Stimulated activated CD4-positive, alpha-beta T cell treated with anti-CD3 and anti-CD28 coated beads, TNF-alpha, amount 100 ng/mL, for 1 hour (primary cell): ENCODE results near the gene C1orf122.

Experiments
- DNase-seq, 3 donors: peaks; one replicate each; pipeline ENCODE4 v3.0.0-alpha.2; 2020; ENCODE audit warnings: low read depth in 3 of 3, low spot score in 1 of 3

The C1orf122 gene

DNA sequence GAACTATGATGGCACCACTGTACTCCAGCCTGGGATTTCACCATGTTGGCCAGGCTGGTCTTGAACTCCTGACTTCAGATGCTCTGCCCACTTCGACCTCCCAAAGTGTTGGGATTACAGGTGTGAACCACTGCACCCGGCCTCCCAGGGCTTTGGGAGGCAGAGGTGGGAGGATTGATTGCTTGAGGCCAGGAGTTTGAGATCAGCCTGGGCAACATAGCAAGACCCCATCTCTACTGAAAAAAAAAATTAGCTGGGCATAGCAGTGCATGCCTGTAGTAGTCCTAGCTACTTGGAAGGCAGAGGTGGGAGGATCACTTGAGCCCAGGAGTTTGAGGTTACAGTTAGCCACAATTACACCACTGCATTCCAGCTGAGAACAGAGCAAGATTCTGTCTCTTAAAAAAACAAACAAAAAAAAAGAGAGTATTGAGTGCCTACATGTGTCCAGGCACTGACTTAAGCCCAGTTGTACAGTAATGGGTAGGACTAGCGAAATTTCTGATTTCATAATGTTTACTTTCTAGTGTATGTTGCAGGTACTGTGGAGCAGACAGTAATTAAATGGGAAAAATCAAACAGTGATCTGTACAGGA is 9.7 kb upstream of the C1orf122 start:
- DNase-seq = no peak

DNA sequence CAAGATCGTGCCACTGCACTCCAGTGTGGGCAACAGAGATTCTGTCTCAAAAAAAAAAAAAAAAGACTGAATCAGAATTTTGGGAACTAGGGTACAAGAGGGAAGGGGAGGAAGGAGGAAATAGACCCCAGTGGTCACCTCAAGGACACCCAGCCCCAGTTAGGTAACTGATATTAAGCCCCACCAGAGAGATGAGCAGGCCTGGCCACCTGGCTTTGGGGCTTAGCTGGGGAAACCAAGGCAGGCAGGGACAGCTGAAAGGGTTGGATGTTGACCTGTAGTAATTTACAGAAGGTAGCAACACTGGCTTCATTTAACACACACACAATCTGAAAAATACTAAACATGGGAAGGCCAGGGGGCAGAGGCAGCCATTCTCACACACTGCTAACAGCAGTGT is 5.2 kb upstream of the C1orf122 start:
- DNase-seq = no peak

DNA sequence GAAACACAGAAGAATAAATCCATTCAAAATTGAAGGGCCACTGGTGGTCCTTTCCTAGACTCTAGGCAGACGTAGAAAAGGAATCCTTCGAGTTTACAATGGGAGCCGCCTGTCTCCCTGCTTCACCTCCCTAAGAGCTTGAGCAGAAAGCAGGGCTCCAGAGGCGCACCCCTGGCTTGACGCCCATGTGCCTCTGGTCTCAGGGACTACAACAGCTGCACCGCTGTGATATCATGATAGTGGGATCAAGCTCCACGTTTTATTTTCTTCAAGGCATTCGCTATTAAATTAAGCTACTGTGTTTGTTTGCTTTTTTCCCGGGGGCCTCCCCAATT is 403 bp upstream of the C1orf122 start:
- no peak for DNase-seq

DNA sequence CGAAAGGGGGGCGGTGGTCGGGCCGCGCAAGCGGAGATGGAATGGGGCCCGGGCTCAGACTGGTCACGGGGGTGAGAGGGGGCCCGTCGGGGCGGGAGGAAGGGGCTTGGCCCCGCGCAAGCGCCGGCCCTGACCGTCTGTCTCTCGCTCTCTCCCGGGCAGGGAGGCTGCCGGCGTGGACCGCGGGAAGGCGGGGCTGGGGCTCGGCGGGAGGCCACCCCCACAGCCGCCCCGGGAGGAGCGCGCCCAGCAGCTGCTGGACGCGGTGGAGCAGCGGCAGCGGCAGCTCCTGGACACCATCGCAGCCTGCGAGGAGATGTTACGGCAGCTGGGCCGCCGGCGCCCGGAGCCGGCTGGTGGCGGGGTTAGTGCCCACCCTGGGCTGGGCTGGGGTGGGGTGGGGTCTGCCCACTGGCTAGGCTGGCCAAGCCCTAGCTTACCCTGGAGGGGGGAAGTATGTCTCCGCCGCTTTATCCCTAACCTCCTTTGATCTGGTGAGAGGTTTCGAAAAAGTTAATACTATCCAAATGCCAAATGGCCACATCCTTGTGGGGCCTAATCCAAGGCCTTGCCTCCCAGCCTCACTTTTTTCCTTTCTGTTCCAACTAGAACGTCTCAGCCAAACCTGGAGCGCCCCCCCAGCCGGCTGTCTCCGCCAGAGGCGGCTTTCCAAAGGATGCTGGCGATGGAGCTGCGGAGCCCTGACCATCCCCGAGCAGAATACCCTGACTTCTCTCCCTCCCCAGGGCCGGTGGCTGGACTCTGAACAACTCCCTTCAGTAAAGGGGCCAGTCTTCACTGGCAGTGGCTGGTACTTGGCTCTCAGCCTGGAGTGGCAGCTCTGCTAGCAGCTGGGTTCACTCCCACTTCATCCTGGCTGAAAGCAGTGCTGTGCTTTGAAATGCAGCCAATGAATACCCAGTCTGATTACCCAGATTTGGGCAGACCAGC is 1.1 kb downstream of the C1orf122 start:
- DNase-seq = peak in 1 of 3 donors; percentile 17

DNA sequence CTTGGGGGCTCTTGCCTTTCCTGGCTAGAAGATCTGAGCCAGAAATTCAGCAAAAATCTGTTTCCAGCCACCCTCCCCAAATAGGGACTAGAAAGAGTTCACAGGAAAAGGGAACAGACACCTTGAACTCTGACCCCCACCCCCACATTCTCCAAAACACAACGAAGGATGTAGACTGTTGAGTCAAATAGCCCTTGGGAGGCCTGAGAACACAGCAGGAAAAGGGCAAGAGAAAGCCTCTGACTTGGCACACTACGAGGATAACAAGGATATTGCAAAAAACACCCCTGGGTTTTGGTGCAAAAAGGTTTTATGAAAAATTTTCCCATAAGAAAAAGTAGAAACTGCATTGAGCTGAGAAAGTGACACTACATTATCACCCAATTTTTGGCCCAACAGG is 2.4 kb downstream of the C1orf122 start:
- DNase-seq = no peak

DNA sequence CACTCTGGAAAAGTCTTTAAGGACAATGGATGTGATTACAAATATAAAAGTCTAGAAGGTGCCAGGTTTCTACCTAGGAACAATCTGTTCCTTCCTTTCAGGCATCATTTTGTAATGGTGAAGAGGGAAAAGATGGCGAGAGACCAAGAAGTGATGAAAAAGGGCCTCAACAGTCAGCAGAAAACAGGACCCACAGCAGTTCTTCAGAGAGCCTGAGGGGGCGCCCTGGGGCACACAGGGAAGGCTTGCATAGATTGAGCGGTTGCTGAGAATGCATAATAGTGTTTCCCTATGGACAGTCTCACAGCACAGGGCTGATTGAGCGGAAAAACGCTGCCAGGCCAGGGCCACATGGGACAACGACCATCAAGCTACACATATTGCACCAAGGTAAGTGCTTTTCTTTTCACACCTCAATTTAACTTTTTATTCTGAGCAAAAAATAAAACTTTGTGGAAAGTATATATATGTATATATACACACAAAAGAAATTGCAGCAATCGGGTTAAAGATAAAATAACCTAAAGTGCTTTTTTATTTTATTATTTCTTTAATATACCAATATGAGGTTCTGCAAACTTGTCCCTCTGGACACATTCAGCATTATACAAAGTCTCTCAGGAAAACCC is 3.6 kb downstream of the C1orf122 start:
- DNase-seq = peak in 2 of 3 donors; percentile 30 to 50

DNA sequence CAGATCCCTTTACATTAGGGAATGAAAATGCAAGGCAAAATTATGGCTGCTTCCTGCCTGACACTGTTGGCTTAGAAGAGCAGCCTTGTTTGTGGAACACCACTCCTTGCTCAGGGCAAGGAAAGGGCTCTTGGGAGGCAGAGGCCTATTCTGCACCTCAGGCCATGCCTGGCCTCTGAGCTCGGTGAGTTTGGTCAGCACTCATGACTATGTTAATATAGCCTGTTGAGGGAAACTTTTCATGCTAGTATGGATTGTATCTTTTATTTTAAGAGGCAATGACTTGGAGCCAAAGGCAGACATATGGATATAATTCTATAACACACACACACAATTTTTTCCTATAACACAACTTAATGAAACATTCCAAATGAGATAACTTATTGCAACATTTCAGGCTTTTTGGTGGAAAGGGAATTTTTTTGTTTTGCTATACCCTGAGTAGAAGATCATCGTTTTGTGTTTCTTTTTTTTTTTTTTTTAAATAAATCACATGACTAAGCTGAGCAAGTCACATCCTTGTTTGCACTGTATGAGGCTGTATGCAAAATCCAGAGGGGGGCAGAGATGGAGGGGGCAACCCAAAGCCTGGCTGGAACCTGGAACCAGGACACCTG is 6.0 kb downstream of the C1orf122 start:
- DNase-seq = no peak

DNA sequence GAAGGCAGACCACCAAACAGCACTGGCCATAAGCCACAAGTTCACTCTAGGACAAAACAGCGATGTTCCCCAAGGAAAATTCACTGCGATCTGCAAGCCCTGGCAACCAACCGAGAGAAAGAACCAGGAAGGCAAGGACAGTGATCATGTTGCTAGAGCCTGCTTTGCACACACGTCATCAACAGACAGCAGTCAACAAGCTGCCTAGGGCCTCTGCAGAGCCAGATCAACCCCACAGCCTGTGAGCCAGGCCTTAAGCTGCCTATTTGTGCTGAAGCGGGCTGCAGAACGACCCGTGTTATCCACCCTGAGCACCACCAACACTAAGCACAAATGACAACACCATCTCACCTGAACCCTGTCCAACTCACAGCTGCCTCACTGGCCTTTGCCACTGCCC is 6.7 kb downstream of the C1orf122 start:
- DNase-seq = no peak

DNA sequence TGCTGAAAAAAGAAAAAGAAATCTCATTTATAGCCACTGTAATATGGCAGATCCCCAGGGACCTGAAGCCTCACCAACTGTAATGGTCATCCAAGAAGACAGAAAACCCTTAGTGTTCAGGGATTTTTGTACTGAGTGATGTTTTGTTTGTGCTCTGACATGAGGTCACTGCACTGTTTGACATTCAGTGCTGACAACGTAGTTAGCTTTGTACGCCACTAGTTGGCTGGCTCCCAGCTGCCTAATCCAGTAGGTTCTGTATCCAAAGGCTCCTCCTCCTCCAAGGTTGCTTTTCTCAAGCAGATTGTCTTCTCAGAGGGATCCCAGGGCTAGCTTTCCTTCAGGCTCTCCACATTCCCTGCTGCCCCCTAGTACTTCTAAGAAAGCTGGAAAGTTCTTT is 9.9 kb downstream of the C1orf122 start:
- no peak for DNase-seq

DNA sequence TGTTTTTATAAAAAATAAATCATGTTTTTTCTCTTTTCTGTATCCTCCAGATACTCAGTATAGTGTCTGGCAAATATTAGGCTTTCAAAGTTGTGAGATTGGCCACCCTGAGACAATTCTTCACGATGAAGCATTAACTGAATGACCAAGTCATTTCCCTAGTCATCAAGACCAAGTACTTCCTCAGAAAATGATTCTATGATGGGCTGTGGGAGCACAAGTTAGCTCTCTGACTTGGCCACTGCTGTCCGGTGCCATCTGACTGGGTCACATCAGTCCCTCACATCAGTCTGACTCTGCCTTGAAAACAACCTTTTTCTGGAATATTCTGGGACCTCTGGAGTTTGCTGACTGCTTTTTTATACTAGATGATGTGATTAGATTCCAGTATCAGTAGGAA is 13.9 kb downstream of the C1orf122 start:
- DNase-seq = no peak

DNA sequence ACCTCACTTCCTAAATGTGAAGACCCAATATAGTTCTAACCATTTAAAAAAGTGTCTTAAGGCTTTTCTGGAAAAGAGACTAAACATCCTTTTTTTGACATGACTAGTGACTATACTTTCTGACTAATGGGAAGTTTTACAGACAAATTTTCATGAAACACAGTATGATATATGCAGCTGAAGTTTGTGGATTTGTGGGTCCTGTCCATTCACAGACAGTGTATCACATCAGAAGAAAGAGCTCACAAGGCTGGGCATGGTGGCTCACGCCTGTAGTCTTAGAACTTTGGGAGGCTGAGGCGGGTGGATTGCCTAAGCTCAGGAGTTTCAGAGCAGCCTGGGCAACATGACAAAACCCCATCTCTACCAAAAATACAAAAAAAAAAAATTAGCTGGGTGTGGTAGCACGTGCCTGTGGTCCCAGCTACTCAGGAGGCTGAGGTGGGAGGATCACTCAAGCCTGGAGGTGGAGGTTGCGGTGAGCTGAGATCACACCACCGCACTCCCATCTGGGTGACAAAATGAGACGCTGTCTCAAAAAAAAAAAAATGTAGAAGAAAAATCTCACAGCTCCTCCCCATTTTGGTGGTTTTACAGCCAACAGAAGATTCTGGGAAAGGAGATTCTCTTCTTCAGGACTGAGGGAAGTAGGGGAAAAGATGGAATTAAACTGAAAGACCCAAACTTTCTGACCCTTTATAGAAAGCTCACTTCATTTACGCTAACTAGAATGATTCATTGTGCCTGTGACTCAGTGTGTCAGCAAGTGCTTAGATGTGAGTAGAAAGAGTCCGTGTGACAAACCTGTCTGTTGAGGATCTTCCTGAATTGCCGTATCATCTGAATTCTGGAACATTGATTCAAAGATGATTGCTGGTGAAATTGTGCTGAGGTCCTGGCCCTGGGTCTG is 15.6 kb downstream of the C1orf122 start:
- no peak for DNase-seq

DNA sequence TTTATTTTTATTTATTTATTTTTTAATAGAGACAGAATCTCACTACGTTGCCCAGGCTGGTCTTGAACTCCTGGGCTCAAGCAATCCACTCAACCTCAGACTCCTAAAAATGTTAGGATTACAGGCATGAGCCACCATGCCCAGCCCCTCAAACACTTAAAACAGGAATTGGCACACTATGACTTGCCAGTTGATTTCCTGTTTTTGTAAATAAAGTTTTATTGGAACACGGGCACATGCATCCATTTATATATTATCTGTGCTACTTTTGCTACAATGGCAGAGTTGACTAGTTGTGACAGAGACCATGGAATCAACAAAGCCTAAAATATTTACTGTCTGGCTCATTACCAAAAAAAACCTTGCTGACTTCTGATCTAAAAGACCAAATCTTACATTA is 16.4 kb downstream of the C1orf122 start:
- DNase-seq = no peak

DNA sequence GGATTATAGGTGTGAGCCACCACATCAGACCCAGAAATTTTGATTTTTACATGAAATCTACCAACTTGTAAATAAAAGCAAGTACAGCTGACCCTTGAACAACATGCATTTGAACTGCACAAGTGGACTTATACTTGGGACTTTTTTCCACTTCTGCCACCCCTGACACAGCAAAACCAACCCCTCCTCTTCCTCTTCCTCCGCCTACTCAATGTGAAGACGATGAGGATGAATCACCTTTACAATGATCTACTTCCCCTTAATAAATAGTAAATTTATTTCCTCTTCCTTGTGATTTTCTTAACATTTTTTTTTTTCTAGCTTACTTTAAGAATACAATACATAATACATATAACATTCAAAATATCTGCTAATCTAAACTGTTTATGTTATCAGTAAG is 17.9 kb downstream of the C1orf122 start:
- DNase-seq = no peak

DNA sequence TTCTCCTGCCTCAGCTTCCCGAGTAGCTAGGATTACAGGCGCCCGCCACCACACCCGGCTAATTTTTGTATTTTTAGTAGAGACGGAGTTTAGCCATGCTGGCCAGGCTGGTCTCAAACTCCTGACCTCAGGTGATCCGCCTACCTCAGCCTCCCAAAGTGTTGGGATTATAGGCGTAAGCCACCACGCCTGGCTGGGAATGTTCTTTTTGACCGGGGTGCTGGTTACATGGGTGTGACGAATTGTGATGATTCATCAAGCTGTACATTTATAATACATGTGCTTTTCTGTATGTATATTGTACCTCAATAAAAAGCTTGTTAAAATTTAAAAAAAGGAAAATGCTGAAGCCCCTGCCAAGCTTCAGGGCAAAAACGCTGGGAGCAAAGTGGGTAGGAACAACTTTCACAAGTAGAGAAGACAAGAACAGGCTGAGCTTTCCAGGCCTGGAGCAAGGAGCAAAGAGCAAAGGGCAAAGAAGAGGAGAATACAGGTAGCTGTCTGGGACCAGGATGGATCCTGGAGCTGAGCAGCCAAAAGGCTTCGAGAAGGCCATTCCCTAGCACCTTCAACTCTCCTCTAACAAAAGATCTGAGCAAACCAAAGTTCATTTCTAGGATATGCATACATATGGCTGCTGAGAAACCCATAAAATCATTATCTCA is 21.0 kb downstream of the C1orf122 start:
- no peak for DNase-seq

DNA sequence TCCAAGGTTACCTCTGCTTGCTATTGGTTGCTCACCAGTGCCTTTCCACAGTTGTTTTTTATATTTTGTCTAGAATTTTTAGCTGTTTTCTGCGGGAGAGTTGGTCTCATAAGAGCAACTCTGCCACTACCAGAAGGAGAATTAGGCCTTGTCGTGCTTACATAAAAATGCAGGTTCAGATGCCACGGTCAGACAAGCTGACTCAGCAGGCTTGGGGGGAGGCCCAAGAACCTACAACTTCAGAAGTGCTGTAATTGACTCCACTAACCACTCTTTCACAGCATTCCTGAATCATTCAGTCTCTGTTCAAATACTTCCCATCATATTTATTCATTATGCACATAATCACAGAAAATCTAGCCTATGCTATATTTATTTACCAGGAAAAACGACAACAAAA is 23.5 kb downstream of the C1orf122 start:
- DNase-seq = no peak

DNA sequence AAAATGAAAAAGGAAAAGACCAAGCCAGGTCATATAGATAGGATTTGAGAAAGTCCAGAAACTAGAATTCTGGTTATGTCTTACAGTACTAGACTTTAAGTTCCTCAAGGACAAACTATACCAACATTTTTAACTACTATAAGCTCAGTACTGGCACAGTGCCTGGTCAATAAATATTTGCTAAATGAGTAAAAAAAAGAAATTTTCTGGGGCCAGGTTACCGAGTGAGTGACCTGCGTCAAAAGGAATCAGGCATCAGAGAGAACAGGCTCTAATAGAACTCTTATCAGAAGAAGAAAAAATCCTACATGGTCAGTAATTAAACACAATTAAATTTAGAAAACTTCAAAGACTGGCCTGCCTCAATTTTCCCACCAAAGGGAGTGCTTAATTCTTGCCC is 24.2 kb downstream of the C1orf122 start:
- DNase-seq = no peak

DNA sequence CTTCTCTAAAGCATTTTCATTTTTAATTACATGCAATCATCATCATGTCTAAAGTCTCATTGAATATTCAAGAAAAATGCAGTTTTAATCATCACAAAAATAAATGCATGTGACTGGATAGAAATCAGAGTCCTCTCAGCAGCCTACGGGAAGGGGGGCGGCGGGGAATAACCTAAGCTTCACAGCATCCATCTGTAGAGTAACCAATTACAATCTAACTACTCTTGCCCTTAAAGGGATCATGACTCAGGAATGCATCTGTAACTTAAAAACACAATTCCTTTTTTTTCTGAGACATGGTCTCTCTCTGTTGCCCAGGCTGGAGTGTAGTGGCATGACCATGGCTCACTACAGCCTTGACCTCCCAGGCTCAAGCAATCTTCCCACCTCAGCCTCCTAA is 29.2 kb downstream of the C1orf122 start:
- DNase-seq = no peak

DNA sequence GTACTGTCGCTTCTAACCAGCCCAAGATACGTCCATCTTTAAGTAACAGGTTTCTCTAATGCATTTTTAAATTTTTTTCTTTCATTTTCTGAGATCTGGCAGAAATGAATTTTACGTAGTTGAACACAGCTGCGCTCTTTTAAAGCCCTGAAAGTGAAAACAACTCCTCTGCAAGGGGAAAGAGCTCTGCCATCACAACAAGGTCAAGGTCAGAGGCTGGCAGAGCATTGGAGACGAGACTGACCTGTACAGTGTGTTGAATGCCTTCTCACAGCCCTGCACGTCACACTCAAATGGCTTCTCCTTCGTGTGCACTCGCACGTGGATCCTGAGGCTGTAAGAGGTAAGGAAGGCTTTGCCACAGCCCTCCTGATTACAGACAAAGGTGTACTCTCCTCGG is 32.1 kb downstream of the C1orf122 start:
- no peak for DNase-seq

DNA sequence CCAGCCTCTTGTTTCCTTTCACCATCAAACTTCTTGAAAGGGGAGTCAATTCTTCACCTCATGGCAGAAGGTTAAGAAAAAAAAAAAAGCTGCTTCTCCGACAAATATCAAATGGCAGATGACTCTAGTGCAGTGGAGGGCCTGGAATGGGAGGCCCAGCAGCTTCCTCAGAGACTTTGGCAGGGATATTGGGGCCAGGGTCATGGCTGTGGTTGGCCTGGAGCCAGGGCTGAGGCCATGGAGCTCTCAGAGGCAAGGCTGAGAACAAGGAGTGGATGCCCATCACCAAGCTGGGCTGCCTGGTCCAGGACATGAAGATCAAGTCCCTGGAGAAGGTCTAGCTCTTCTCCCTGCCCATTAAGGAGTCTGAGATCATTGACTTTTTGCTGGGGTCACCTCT is 33.1 kb downstream of the C1orf122 start:
- no peak for DNase-seq

DNA sequence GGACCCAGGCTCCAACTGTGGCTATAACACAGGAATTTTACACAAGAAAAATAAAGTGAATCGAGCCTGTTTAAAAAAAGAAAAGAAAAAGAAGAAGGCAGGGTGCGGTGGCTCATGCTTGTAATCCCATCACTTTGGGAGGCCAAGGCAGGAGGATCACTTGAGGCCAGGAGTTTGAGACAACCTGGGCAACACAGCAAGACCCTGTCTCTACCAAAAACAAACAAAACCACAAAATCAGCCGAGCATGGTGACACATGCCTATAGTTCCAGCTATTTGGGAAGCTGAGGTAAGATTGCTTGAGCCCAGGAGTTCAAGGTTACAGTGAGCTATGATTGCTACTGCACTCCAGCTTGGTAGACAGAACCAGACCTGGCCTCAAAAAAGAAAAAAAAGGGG is 34.1 kb downstream of the C1orf122 start:
- no peak for DNase-seq
